WTC11 (cell line): ENCODE measurements around the gene KRT34. TPM values are rescaled to one million over a fixed set of nuclear protein-coding genes. Genes with fewer than 3 reads are reported as not detected.

Source experiments
- ATAC-seq: fragments of 200-7000 bp; cut with Tn5 transposase; 2 replicates; pipeline ENCODE4 v1.10.0; 2021; ENCODE audit warnings: mild to moderate bottlenecking, moderate library complexity
- CTCF ChIA-PET: fragments of 300-600 bp; sonication (Branson Sonifier 250); formaldehyde crosslinking; loops from one replicate; lab custom pipeline; 2021; ENCODE audit warnings: antibody characterized with exemption; lab: Charles Lee
- POLR2A ChIA-PET: fragments of 350-600 bp; sonication (Branson Sonifier 250); formaldehyde crosslinking; loops from one replicate; lab custom pipeline; 2021; ENCODE audit warnings: antibody characterized with exemption; lab: Charles Lee
- DNase-seq: peaks from one replicate; pipeline ENCODE4 v3.0.0; 2021; ENCODE audit warnings: low spot score
- H3K27ac Mint-ChIP-seq: 2 replicates; pipeline ENCODE4 v1.8.0; 2021; ENCODE audit warnings: mixed read lengths
- H3K27me3 Mint-ChIP-seq: 2 replicates; pipeline ENCODE4 v1.8.0; 2021; ENCODE audit warnings: low read depth, mild to moderate bottlenecking, moderate library complexity, mixed read lengths
- H3K36me3 Mint-ChIP-seq: 2 replicates; pipeline ENCODE4 v1.8.0; 2021; ENCODE audit warnings: mixed read lengths
- H3K4me1 Mint-ChIP-seq: 2 replicates; pipeline ENCODE4 v1.8.0; 2022; ENCODE audit warnings: mixed read lengths
- H3K4me3 Mint-ChIP-seq: 2 replicates; pipeline ENCODE4 v1.8.0; 2021; ENCODE audit warnings: mild to moderate bottlenecking, moderate library complexity, mixed read lengths
- H3K9me3 Mint-ChIP-seq: 2 replicates; pipeline ENCODE4 v1.8.0; 2021; ENCODE audit warnings: mixed read lengths
- CDX4 ChIP-seq: fragments of 250-450 bp; sonication (Bioruptor Pico); IDR thresholded peaks from 2 replicates; pipeline ENCODE4 v1.9.0; 2021; ENCODE audit warnings: moderate library complexity, mild to moderate bottlenecking, inconsistent platforms, borderline replicate concordance
- CREM ChIP-seq: sonication (generic); formaldehyde crosslinking; IDR thresholded peaks from 2 replicates; pipeline ENCODE4 v1.8.1; 2022; ENCODE audit warnings: mild to moderate bottlenecking, missing genetic modification reagents, moderate library complexity
- ERG ChIP-seq: fragments of 250-450 bp; sonication (Bioruptor Pico); IDR thresholded peaks from 2 replicates; pipeline ENCODE4 v1.8.0; 2021; ENCODE audit warnings: mild to moderate bottlenecking
- ETV6 ChIP-seq: sonication (generic); formaldehyde crosslinking; IDR thresholded peaks from 2 replicates; pipeline ENCODE4 v1.8.1; 2022; ENCODE audit warnings: mild to moderate bottlenecking, missing genetic modification reagents
- FOXP4 ChIP-seq: sonication (generic); formaldehyde crosslinking; IDR thresholded peaks from 2 replicates; pipeline ENCODE4 v1.8.0; 2022; ENCODE audit warnings: mild to moderate bottlenecking, missing genetic modification reagents
- GRHL2 ChIP-seq: fragments of 250-450 bp; sonication (Bioruptor Pico); IDR thresholded peaks from 2 replicates; pipeline ENCODE4 v1.8.0; 2022; ENCODE audit warnings: mild to moderate bottlenecking, moderate library complexity; ENCODE audit not compliant: insufficient replicate concordance, severe bottlenecking
- IRF1 ChIP-seq: sonication (generic); formaldehyde crosslinking; IDR thresholded peaks from 2 replicates; pipeline ENCODE4 v1.8.0; 2023; ENCODE audit warnings: missing genetic modification reagents
- IRF2 ChIP-seq: sonication (generic); formaldehyde crosslinking; IDR thresholded peaks from 2 replicates; pipeline ENCODE4 v1.8.0; 2022; ENCODE audit warnings: low read depth, missing genetic modification reagents, borderline replicate concordance
- MYBL2 ChIP-seq: sonication (generic); formaldehyde crosslinking; IDR thresholded peaks from 2 replicates; pipeline ENCODE4 v1.8.1; 2023; ENCODE audit warnings: mild to moderate bottlenecking, moderate library complexity, missing genetic modification reagents
- SOX15 ChIP-seq: fragments of 250-450 bp; sonication (Bioruptor Pico); IDR thresholded peaks from 2 replicates; pipeline ENCODE4 v1.9.0; 2021; ENCODE audit warnings: mild to moderate bottlenecking
- TEAD4 ChIP-seq: sonication (generic); formaldehyde crosslinking; IDR thresholded peaks from 2 replicates; pipeline ENCODE4 v1.8.0; 2022; ENCODE audit warnings: mild to moderate bottlenecking, missing genetic modification reagents
- USF2 ChIP-seq: sonication (generic); formaldehyde crosslinking; IDR thresholded peaks from 2 replicates; pipeline ENCODE4 v1.8.1; 2023; ENCODE audit warnings: mild to moderate bottlenecking, missing genetic modification reagents, moderate library complexity
- ZNF232 ChIP-seq: sonication (generic); formaldehyde crosslinking; IDR thresholded peaks from 2 replicates; pipeline ENCODE4 v1.8.0; 2022; ENCODE audit warnings: mild to moderate bottlenecking, missing genetic modification reagents
- ZNF425 ChIP-seq: fragments of 250-450 bp; sonication (Bioruptor Pico); conservative IDR thresholded peaks from 2 replicates; pipeline ENCODE4 v1.9.0; 2021; ENCODE audit warnings: mild to moderate bottlenecking
- ZNF532 ChIP-seq: fragments of 250-450 bp; sonication (Bioruptor Pico); IDR thresholded peaks from 2 replicates; pipeline ENCODE4 v1.9.0; 2021; ENCODE audit warnings: mild to moderate bottlenecking, borderline replicate concordance
- ZSCAN18 ChIP-seq: fragments of 250-450 bp; sonication (Bioruptor Pico); IDR thresholded peaks from 2 replicates; pipeline ENCODE4 v2.1.2; 2022; ENCODE audit warnings: mild to moderate bottlenecking, moderate library complexity
- total RNA-seq: library from RNA; stranded (reverse); gene quantifications from 3 replicates; pipeline ENCODE4 v1.2.3, GENCODE V29; 2021

Gene KRT34
- total RNA-seq, 1 experiment from 2014 or later = not detected

- no peak for TF ChIP-seq USF2 (CRISPR knock-in tag)
- TF ChIP-seq MYBL2 (CRISPR knock-in tag) = no peak
- no peak for TF ChIP-seq CDX4 (CRISPR knock-in tag)
- TF ChIP-seq IRF2 (CRISPR knock-in tag) = no peak
- TF ChIP-seq ERG (CRISPR knock-in tag) = no peak
Measured at GRCh38 chr17:41396996-41397660, 15.0 kb upstream of the KRT34 start, which contains the start of gene KRT31 (continued).

- TF ChIP-seq FOXP4 (CRISPR knock-in tag) = no peak
- ChIA-PET POLR2A (no interaction called here), CTCF (interaction anchor here (2.0 kb wide), 1 partner anchor 21 kb away, joined by 8 read pairs; no protein-coding TSS in a partner anchor)
- no peaks in the 10 kb centered on the region for H3K4me1 Mint-ChIP-seq
- no peaks in the 10 kb centered on the region for H3K27me3 Mint-ChIP-seq
- no peaks in the 10 kb centered on the region for H3K9me3 Mint-ChIP-seq
- no peak overlapping the region for H3K27ac Mint-ChIP-seq
- DNase-seq (no peak), ATAC-seq (no peak)
- no peaks in the 10 kb centered on the region for H3K36me3 Mint-ChIP-seq
- H3K4me3 Mint-ChIP-seq = no peak overlapping the region
Measured at GRCh38 chr17:41396340-41396739, 14.2 kb upstream of the KRT34 start.

- CTCF ChIA-PET = interaction anchor here (0.9 kb wide), 1 partner anchor 154 kb away, joined by 3 read pairs; no protein-coding TSS in a partner anchor
- Mint-ChIP-seq H3K4me3 (no peak overlapping the region), H3K9me3 (no peaks in the 10 kb centered on the region)
Measured at GRCh38 chr17:41395611-41396010, 13.5 kb upstream of the KRT34 start.

More at GRCh38 chr17:41395611-41396010, 13.5 kb upstream of the KRT34 start:
- ATAC-seq = no peak
- H3K36me3 Mint-ChIP-seq = no peaks in the 10 kb centered on the region
- TF ChIP-seq ETV6 (CRISPR knock-in tag) (no peak), ZNF532 (no peak), CDX4 (CRISPR knock-in tag) (no peak), TEAD4 (CRISPR knock-in tag) (no peak), SOX15 (CRISPR knock-in tag) (no peak), IRF1 (CRISPR knock-in tag) (no peak), CREM (CRISPR knock-in tag) (no peak), ZSCAN18 (CRISPR knock-in tag) (no peak), ZNF425 (CRISPR knock-in tag) (no peak), ZNF232 (CRISPR knock-in tag) (no peak), GRHL2 (CRISPR knock-in tag) (no peak)
- TF ChIP-seq, all 79 proteins: peak for 0
- POLR2A ChIA-PET = no interaction called here
- Mint-ChIP-seq H3K27me3 (no peaks in the 10 kb centered on the region), H3K27ac (no peak overlapping the region), H3K4me1 (no peaks in the 10 kb centered on the region)
- no peak for DNase-seq
